T1000 (cell line): ENCODE measurements around the gene SLX4.

Experiments
- DNase-seq: peaks from one replicate; lab custom pipeline; 2025; ENCODE audit warnings: mixed read lengths; lab: John Stamatoyannopoulos, UW

Gene SLX4

DNA sequence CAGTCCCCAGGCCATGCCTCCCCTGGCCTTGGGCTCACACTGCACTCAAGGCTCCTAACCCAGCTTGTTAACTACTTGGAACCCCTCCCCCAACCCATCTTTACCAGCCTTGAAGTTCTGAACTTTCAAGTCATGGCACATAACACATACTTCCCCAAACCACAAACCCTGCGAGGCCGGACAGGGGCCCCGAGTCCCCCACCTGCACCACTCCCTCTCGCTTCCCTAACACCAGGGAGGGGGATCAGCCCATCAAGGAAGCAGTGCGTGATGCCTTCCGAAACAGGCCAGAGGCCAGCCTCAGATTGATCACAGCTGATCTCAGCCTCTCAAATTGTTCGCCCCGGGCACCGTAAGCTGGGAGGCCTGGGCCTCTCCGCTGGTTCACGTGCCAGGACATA, 31.2 kb downstream of the SLX4 start:
- DNase-seq = no peak

DNA sequence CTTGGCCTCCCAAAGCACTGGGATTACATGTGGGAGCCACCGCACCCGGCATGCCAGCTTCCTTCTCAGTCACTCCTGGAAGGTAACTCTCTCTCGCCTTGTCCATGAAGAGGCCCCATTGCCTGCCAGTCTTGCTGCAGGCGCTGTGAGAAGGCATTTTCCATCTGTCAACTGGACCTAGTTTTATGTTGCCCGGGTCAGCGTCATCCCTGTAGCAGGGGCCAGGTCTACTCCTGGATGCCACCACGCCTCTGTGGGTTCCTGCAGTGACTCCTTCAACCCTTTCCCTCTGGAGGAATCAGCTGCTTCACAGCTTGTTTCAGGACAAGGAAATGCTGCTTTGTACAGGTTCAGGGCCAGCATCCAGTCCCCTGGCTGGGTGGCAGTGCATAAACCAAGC, 31.6 kb downstream of the SLX4 start:
- no peak for DNase-seq

DNA sequence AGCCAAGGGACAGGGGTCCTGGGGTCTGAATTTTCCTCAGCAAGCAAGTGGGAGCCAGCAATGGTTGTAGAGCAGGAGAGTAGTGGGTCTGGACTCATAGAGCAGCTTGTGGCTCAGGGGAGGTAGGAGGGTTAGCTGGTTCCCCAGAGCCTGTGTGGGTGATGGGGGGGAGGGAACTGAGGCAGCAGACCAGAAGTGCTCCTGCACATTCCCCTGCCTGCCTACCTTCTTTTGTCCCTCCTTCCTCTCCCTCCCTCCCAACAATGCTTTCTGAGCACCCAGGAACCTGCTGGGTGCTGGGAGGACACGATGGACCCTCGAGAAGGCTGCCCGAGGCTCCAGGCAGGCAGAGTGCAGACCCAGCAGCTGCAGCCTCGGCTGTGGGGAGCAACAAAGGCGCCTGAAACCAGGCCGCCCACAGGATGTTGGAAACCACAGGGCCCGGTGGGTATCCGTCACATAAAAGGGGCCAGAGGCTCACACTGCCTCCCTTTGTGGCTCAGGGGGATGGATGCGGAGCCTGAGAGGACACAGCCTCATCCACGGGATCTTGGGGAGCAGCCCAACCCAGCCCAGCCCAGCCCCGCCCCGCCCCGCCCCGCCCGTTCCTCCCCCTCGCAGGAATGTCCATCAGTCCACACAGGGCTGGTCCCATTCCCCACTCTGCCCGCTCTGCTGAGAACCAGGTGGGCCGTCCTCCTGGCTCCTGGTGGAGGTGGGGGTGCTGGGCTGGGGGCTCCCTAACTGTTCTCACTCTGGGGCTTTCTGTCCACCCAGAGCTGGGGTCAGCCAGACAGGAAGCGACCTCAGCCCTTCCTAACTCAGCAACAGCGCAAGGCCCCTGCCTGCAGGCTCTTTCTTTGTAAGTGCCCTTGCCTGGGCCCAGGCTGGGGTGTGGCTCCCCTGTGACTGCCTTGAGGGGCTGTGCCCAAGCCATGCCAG, 32.5 kb downstream of the SLX4 start:
- no peak for DNase-seq

DNA sequence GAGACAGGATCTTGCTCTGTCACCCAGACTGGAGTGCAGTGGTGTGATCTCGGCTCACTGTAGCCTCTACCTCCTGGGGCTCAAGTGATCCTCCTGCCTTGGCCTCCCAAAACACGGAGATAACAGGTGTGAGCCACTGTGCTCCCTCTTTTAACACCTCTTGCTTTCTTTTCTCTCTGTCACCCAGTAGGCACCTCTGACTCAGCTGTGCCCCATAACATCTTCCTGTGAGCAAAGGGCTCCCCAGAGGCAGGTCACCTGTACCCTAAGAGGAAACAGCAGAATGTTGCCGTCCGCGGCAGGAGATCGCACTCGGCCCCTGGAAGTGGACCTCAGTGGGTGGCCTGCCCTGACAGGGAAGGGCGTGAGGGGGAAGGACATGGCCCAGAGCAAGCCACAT, 33.3 kb downstream of the SLX4 start:
- no peak for DNase-seq

DNA sequence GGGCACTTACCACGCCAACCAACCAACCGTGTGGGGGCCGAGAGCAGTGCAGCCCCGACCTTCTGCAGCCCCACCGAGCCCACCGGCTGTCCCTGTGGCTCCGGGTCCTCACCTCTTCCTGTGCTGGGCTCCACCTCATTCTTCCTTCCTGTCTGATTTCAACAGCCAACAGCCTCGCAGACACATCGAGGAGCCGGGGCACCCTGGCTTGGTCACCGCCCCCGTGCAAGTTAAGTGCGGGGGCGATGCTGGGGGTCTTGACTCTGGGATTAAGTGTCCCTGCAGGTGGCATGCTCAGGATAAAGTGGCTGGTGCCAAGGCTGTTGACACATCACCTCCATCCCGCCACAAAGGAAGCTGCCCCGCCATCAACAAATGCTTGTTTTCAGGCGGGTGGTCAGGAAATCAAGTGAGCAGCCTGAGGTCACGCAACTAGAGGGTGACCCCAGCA, 34.1 kb downstream of the SLX4 start, which contains the start of gene NLRC3:
Gene NLRC3, minus strand, starts transcription at position 102 of the 451 bp plus-strand sequence. CDS start 12,367 bp downstream, outside the sequence.
- DNase-seq = no peak

DNA sequence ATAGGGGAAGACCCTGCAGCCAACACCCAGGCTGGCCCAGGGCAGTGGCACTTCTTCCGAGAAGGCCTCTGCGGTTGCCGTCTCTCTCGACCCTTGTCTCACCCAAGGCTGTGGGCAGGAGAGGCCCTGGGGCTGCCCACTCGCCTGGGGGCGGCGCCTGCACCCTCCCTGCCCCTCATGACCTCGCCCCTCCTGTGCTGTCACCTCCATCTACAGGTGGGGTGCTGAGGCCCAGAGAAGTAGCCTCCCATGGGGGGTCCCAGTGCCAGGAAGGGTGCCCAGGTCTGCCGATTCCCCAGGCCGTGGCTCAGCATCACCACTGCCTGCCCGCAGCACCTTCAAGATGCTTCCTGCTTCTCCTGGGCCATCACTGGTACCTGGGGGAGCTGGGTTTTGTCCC, 35.2 kb downstream of the SLX4 start:
- DNase-seq = no peak

DNA sequence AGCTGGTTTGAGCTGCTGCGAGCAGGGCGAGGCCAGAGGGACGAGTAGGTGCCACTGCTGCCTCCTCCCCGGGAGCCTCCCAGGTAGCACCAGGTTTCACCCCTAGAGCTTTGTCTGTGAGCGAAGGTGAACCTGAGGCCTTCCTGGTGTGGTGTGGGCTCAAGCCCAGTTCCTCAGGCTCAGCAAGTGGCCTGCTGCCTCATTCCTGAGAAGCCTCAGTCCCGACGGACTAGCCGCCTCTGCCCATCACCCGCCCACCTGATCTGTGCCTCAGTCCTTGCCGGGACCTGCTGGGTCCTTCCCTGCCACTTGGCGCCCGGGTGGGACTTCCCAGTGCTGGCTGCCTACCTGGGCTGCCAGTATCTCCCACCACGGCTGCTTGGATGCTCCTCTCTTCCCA, 35.9 kb downstream of the SLX4 start:
- DNase-seq = no peak

DNA sequence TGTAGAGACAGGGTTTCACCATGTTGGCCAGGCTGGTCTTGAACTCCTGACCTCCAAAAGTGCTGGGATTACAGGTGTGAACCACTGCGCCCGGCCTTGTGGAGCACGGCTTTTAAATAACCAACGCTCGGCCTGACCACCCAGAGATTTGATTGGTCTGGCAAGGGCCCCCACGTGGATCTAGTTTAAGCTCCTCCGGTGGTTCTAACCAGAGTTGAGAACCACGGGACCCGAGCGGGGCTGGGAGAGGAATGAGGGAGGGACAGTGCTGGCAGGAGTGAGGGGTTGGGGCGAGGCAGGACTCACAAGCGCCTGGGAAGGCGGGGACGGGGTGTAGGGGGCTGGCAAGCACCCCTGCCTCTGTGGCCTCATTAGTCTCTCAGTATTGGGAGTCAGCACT, 37.2 kb downstream of the SLX4 start:
- DNase-seq = no peak

DNA sequence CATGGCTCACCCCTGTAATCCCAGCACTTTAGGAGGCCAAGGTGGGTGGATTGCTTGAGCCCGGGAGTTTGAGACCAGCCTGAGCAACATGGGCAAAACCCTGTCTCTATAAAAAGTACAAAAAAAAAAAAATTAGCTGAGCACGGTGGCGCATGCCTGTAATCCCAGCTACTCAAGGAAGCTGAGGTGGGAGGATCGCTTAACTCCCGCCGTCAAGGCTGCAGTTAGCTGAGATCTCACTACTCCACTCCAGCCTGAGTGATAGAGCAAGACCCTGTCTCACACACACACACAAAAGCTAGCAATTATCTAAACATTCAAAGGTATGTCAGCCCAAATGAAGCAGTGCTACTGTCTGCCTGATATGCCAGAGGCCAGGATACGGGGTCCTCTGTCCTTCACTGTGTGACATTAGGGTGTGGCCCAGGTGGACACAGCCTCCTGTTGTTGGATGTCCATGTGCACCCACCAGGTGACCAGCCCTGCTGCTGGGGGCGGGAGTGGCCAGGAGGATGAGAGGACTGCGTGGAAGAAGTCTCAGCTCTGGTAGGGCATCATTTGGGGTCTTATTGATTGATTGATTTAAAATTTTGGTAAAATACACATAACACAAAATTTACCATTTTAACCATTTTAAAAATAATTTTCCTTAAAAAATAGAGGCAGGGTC, 38.1 kb downstream of the SLX4 start:
- DNase-seq = no peak

DNA sequence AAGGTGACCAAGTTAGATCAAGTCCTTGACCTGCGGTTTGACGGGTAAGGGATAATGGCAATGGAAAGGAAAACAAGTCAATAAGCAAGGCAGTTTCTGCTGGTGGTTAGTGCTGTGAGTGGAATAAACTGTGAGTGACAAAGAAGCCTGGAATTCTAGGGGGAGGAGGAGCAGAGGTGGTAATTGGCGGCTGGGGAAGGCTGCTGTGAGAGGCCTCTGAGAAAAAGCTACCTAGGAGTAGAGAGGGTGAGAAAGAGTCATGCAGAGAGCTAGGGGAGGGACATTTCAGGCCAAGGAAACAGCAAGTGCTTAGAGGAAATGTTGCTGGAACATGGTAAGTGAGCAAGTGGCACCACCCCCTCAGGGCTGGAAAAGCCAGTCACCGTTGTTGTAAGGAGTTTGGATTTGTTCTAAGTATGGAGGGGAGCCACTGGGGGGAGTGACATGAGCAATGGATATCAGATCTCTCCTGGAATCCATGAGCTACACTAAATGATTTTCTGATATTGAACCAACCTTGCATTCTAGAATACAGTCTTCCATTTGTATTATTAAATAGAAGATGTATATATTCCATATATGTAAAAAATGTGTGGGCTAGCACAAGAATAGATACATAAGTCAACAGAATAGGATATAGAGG, 40.9 kb downstream of the SLX4 start:
- DNase-seq = no peak

DNA sequence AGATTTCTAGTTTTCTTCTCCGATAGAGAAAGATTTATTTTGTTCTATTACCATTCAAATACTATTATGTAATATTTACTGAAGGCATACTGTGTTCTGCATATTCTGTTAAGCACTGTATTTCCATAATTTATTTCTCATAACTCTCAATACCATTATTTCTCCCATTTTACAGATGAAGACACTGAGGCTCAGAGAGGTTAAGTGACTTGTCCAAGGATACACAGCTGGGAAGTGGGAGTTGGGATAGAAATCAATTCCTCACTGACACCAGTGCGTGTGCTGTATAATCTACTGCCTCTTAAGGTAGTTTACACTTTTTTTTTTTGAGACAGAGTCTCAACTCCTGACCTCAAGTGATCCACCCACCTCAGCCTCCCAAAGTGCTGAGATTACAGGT, 41.6 kb downstream of the SLX4 start:
- no peak for DNase-seq

DNA sequence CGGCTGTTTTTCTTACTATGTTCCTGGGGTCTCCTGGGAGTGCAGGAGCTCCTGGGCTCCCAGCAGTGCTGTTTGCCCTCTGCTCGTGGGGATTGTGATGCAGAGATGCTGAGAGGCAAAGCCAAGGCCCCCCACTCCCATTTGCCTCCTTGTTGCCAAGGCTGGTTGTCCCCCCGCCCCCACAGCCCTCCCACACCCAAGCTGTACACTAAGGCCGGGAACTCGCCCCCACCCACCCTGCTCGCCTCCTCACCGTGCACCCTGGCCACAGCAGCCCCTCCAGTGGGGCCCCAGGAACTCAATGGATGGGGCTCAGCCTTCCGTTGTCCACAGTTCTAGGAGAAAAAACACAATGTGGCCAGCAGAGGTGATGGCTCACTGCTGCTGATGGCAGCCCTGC, 44.4 kb downstream of the SLX4 start:
- DNase-seq = no peak

DNA sequence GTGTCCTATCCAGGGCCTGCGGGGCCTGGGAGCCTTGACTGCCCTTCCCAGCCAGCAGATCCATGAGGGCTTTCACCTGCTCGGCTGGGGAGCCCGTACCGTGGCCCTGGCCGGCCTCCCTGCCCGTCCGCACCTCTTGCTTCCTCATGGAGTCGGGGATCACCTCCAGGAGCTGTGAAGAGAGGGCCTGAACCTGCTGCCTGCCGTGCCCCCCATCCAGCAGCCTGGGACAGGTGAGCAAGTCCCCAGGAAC, 46.6 kb downstream of the SLX4 start:
- DNase-seq = no peak

DNA sequence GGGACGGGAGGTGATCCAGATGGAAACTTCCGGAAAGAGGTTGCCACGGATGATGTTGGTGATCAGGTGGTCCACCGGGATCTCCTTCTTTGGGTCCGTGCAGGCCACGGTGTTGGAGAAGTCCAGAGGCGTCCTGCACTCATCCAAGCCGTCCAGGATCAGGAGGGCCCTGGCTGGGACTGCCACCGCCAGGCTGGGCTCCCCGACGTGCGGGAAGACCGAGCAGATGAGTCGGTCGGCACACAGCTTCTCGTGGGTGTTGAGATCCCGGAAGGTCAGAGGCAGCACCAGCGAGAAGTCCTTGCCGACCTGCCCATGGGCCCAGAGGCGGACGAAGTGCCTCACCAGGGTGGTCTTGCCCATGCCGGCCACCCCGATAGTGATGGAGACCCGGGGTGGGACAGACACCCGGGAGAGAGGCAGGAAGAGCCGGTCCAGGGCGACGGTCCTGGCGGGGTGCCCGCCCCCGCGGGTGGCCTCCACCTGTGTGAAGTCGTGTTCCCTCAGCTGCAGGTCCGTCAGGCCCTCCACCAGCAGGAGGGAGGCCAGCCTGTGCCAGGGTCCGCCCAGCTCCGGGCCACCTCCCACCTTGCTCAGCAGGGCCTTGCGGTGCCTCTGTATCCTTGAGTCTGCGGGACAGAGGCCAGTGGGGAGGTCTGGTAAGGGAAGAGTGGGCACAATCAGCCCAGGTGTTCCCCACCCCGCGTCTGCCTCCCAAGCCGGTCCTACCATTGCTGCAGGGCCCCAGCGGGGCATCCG, 47.1 kb downstream of the SLX4 start:
- DNase-seq = no peak

DNA sequence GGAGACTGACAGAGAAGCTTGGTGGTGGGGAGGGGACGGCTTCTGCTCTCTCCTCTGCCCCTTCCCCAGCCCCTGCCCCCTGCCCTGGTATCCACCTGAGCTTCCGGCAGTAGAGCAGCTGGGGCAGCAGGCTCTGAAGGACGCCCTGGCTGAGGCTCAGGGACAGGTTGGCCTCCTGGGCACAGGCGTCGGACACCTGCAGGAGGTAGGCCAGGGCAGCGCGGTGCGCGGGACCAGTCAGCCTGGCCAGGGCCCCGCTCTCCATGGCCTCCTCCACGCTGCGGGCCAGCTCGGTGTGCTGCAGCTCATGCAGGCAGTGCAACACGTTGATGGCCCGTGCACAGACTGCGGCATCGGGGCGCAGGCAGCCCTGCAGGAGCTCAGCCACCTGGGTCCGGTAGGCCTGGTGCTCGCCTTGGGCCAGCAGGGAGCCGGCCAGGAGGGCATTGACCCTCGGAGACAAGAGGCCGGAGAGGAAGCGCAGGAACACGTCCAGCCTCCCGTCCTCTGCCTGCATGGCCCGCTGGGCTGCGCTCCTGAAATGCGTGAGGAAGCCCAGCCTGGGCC, 48.4 kb downstream of the SLX4 start:
- no peak for DNase-seq

DNA sequence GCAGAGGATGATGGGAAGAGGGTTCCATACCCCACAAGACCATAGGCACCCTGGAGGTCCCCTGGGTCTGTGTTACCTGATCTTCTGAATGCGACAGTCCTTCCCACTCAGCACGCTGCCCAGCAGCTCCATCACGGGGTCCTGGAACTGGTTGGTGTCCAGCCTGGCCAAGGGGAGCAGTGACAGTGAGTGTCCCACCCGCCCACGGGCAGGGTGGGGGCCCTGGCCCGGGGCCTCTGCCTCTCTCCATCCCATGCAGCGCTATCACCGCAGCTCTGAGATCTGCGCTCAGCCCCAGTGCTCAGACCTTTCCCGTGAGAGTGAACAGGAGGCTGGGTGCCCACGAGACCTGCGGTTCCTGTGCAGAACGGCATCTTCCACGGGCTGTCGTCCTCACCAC, 49.8 kb downstream of the SLX4 start:
- no peak for DNase-seq

DNA sequence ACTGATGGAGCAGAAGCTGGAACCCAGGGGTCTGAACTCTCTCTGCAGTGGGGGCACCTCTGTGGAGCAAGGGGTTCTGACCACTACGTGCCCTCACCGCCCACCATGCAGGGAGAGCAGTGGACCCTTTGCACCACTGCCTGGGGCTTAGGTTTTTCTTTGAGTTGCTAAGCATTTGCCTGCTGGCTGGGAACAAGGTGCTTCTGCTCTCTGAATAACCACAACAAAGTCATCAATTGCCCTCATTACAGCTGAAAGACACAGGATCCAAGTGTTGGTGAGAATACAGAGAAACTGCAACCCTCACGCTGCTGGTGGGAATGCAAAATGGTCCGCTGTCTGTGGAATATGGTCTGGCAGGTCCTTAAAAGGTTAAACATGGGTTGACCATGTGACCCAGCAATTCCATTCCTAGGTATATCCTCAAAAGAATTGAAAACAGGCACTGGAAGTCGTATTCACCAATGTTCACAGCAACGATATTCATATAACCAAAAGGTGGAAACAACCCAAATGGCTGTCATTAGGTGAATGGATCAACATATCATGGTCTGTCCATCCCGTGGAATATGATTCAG, 57.0 kb downstream of the SLX4 start:
- DNase-seq = no peak

DNA sequence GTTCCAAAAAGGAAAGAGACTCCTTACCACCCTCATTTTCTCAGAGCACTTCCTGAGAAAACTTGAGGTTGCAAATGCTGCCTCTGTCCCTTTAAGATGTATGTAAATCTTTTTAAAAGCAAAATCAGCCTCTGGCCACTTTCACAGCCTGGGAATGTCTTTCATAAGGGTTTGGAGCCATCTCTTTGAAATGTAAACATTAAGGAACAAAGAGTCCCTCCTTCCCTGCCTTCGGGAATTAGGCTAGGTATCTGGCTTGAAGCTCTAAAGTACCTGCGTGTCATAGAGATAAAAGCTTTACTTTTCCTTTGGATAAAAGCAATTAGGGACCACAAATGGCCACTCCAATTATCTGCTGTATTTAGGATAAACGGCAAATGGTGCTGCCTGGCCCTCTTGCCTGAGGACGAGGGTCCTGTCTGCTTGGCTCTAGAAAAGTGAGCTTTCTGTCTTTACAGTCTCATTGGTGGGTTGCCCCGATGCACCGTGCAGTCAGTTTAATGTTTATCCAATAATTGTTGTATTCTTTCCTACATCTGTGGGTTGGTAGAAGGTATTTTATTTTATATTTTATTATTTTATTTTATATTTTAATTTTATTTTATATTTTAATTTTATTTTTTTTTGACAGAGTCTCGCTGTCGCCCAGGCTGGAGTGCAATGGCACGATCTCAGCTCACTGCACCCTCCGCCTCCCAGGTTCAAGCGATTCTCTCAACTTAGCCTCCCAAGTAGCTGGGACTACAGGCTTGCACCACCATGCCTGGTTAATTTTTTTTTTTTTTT, 58.1 kb downstream of the SLX4 start:
- no peak for DNase-seq

DNA sequence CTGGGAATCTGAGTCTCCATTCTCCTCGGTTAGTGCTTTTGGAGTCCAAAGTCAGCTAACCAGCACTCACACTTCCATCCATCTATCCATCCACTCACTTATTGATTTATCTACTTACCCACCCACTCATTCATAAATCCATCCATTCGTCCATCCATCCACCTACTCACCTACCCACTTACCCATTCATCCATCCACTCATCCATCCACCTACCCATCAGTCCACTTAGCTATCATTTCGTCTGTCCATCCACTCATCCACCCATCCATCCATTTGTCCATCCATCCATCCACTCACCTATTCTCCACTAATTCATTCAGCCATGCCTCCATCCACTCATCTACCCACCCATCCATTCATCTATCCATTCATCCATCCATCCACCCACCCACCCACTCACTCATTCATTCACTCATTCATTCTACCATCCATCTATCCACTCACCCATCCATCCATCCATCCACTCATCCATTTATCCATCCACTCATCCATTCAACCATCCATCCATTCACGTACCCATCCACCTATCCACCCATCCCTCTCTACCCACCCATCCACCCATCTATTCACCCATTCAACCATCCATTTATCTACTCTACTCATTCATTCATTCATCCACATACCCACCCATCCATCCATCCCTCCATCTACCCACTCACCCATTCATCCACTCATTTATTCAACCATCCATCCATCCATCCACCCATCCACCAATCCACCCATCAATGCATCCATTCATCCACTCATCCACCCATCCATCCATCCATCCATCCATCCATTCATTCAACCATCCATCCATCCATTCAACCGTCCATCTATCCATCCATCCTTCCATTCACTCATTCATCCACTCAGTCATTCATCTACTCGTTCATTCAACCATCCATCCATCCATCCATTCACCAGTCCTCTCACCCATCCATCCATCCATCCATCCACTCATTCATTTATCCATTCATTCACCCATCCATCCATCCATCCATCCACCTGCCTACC, 60.3 kb downstream of the SLX4 start:
- no peak for DNase-seq

DNA sequence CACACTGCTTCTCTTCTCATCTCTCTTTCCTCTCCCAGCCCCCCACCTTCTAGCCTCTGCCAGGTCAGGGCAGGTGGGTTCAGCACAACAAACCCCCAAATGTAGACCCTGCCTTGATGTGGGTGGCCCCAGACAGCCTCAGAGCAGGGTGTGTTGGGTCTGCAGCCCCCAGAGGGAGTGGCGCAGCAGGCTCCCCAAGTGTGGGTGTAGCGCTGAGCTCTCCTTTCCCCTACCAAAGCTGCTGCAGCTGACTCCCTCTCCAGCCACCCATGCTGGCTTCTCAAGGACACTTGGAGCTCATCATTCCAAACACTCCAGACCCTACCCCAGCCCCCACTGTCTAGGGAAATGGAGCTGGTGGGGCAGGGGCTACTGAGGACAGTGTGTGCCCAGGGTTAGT, 61.5 kb downstream of the SLX4 start:
- DNase-seq = no peak
